Right ventricle myocardium inferior (tissue), 1 donor: ENCODE data around the gene GRPEL1. TPM values are rescaled to one million over a fixed set of nuclear protein-coding genes. Genes with fewer than 3 reads are reported as not detected.
A peak's percentile ranks its signal among the peaks of the same experiment; 100 is the strongest.
"Not testable (repeated sequence)": the region's sequence is repeated elsewhere in the genome, so short reads cannot be mapped to it uniquely, and the experiment has no call there.

Source experiments
- ATAC-seq: fragments of 200-7000 bp; cut with Tn5 transposase; one replicate; pipeline ENCODE4 v1.9.1; 2020; ENCODE audit warnings: mild to moderate bottlenecking, moderate library complexity
- DNase-seq: peaks from one replicate; pipeline ENCODE4 v3.0.0; 2021; ENCODE audit errors: missing footprints
- intact Hi-C: fragments of 100-400 bp; cut with DNase I; formaldehyde crosslinking; loops from one replicate; pipeline ENCODE4 v1.11.0; 2022
- long read RNA-seq: library from polyadenylated mRNA; unstranded; transcript quantifications from one replicate; pipeline ENCODE4 v2.0.0, GENCODE V29; 2021
- total RNA-seq: library from RNA; stranded (reverse); fragmentation: NEBNext Ultra II Directional; extraction: Animal tissue kit (Norgen Biotek cat#: 25700); gene quantifications from one replicate; pipeline ENCODE4 v1.2.1, GENCODE V29; 2021
- donor health status: DM: no; HTN: yes; CAD: no; lungs with severe emphysema.

GRPEL1 gene
- 61.5 TPM for total RNA-seq
- long read RNA-seq, transcript GRPEL1-201 (4 exons, 2,775 nt), result major isoform, 36 of 39 reads
- long read RNA-seq, partial matches to known transcripts, result 0 of 39 reads
- long read RNA-seq, other reads (novel, unspliced or antisense), result 3 of 39 reads

- ATAC-seq (peak; percentile 99), DNase-seq (peak; percentile 100)
- intact Hi-C loops, result loop anchor here (1.0 to 10.0 kb wide), 4 partner anchors 24 to 793 kb away; partner anchors contain the start of gene TADA2B
These were observed at the start of gene GRPEL1 for GRCh38 chr4:7067452-7068278. Gene GRPEL1 (minus strand): TSS chr4:7068064. CDS start chr4:7068032, 32 bp downstream.

GRCh38 chr4:7116705-7117104 is 48.8 kb upstream of the GRPEL1 start:
- ATAC-seq, result no peak
- intact Hi-C loops, result no loop called here
- peak; percentile 55 for DNase-seq

DNA sequence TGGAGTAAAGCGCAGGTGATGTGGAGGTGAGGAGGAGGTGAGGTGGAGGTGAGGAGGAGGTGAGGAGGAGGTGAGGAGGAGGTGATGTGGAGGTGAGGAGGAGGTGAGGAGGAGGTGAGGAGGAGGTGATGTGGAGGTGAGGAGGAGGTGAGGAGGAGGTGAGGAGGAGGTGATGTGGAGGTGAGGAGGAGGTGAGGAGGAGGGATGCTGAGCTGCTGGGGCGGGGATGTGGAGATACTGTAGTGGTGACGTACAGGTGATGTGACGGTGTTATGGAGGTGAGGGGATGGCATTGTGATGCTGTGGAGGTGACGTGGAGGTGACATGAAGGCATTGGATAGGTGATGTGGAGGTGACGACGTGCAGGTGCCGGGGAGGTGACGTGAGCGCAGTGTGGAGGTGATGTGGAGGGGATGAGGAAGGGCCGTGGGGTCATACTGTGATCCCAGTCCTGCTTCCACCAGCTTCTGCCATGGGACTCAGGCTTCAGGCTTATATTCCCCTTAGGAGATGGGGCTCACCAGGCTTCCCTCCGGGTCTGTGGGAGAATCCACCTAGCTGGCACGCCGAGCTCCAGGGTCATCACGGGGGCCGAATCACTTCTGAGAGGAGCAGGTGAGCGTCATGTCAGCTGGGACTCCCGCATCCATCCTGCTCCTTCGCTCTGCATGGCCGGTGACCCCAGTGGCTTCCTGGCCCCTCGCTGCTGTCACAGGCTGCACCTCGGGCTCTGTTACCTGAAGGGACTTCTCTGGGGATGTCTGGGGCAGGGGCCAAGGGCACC is 47.9 kb upstream of the GRPEL1 start:
- intact Hi-C loops, result no loop called here
- no peak for ATAC-seq
- peak; percentile 53 for DNase-seq

DNA sequence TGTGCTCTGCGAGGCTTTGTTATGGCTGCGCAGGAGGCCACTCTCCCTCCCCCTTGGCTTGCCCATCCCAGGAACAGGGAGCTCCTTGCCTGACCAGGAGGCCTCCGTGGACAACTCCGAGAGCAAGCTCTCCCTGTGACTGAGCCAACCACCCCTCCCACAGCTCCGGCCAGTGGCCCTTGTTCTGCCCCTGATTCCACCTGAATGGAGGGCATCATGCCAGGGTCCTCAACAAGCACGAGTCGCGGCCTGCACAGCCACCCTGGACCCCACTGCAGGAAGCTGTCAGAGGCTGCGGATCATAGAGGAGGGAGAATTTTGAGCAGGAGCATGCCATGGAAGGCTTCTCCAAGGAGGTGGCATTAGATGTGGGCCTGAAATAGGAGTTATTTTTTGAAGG is 44.8 kb upstream of the GRPEL1 start:
- peak; percentile 37 for DNase-seq
- ATAC-seq, result no peak

GRCh38 chr4:7111441-7111840 is 43.6 kb upstream of the GRPEL1 start:
- intact Hi-C loops, result no loop called here
- DNase-seq (peak; percentile 13), ATAC-seq (no peak)

More for the DNA sequence above, 44.8 kb upstream of the GRPEL1 start:
- intact Hi-C loops, result no loop called here

DNA sequence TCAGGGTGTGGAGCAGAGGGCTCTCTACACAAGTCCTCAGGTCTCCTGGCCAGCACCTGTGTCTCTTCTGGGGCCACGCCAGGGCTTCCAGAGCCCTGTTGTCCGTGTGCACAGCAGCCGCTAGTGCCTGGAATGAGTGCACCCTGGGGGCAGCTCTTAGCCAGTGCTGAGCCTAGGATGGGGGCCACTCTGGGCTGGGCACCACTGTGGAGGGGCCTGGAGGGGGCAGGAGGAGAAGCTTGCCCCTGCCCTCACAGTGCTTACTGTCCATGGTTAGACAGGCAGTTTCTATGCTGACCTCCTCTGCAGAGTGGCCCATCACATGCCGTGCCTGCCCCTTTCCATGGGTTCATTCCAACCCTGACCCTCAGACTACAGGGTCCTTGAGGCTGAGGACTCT is 42.7 kb upstream of the GRPEL1 start:
- intact Hi-C loops, result no loop called here
- ATAC-seq (no peak), DNase-seq (peak; percentile 13)

GRCh38 chr4:7109169-7109568 is 41.3 kb upstream of the GRPEL1 start:
- ATAC-seq, result no peak
- DNase-seq, result peak; percentile 37
- intact Hi-C loops, result no loop called here

DNA sequence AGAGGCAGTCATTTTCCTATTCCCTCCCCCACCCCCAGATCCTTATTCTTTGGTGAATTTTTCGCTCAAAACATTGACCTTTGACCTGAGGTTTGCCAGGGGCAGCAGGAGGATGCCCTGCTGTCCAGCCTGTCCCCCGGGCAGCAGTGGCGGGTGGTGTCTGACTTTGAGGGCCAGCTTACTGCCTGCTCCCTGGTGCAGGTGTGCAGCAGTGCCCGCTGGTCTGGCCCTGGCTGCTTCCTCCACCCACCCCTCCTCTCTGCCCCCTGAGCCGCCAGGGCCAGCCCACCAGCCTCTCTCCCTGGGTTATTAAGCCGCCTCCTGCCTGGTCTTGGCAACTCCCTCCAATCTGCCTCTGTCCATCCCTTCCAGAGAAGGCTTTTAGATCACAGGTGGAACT is 40.8 kb upstream of the GRPEL1 start:
- DNase-seq (peak; percentile 7), ATAC-seq (no peak)
- intact Hi-C loops, result no loop called here

DNA sequence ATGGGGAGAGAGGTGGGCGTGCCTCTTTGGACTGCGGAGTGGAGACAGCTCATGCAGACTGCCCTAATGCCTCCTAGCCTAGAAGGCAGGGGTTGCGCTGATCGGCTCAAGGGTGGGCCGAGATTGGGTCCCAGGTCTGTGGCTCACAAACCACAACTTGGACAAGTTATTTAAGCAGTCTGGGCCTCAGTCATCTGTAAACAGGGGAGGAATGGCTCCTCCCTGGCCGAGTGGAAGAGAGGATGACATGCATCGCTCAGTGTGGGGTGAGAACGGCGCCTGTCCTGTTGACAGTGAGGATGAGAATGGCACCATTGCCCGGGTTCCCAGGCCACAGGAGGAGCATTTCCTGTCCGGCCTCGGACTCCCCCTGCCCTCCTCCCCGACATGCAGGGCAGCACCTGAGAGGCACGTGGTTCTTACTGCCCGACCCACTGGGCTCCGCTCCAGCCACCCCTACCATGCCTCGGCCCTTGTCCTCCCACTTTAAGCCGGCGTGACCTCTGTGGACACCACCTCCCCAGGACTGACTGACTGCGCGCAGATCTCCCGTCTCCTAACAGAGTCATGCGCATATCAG is 40.3 kb upstream of the GRPEL1 start:
- intact Hi-C loops, result no loop called here
- DNase-seq, result no peak

DNA sequence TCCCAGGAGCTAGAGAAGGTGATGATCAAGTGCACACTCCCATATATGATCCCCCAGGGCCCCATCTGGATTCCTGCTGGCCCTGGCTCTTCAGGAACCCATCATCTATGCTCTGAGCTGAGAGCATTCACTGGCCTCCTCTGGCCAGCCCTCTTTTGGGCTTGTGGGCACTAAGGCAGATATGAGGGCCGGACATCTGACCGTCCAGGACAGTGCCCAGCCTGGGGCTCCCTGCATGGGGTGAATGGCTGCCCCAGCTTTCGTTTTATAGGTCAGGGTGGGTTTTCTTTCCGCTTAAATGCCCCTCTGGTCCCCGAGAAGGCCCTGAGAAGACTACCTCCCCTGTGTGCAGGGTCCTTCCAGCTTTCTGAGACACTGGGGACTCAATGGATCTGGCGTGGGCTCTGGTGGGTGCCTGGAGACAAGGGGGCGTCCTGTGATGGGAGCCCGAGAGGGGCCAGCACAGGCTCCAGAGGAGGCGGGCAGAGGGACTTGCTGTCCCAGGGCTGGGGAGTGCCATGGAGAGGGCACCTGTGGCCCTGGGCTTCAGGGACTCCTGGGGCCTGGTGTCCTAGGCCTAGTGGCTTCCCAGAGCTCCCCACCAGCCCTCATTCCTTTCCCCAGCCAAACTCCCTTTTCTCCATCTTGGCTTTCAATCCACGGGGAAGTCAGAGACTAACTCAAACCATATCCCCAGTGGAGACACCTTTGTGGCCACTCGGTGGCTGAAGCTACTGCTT is 39.5 kb upstream of the GRPEL1 start:
- intact Hi-C loops, result no loop called here
- DNase-seq, result no peak

More for the DNA sequence above, 40.3 kb upstream of the GRPEL1 start:
- ATAC-seq, result no peak

DNA sequence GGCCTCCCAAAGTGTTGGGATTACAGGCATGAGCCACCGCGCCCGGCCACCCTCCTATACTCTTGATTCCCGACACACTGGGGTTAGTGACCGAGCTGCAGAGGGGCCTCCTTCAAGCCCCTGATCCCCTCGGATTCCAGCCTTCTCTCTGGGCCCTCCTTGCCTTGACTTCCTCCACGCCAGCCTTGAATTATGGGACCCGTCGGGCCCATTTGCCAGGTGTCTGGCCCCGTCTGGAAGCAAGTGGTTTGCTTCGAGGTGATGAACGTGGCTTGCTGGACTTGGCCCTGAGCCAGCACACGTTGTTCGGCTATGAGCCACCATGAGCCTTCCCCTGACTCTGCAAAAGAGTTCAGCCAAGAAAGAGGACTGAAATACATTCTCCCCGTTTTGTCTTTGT is 37.4 kb upstream of the GRPEL1 start:
- intact Hi-C loops, result no loop called here
- ATAC-seq (no peak), DNase-seq (no peak)

More for the DNA sequence above, 39.5 kb upstream of the GRPEL1 start:
- no peak for ATAC-seq

GRCh38 chr4:7104366-7105031 is 36.6 kb upstream of the GRPEL1 start:
- no peak for ATAC-seq
- intact Hi-C loops, result no loop called here
- DNase-seq, result no peak

GRCh38 chr4:7103607-7104365 is 35.9 kb upstream of the GRPEL1 start:
- DNase-seq (peak; percentile 89), ATAC-seq (peak; percentile 48)
- intact Hi-C loops, result no loop called here

DNA sequence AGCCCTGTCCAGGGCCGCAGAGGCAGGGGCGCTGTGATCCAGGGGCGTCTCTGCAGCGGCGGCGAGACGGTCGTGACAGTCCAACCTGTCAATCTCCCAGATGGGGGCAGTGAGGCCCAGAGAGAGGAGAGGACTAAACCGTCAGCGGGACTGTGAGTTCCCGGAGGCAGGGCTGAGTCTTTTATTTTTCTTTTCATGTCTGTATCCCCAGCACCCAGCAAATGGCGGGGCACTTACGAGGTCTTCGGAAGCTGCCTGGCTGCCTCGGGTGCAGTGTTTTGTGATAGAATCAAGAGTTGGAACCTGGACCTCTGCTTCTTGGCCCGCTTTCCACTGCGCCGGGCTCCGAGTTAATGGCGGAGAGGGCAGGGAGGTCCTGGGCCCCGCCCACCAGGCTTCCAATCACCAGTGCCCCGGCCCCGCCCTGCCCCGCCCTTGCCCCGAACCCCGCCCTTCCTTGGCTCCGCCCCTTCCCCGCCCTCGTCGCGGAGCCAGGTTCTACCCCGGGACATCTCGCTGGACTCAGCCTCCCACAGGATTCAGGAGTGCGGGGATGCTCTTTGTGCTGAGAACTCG is 35.3 kb upstream of the GRPEL1 start:
- ATAC-seq (peak; percentile 96), DNase-seq (peak; percentile 94)
- intact Hi-C loops, result no loop called here

GRCh38 chr4:7102516-7102909 is 34.6 kb upstream of the GRPEL1 start:
- DNase-seq, intact Hi-C loops, ATAC-seq: not testable (repeated sequence)

DNA sequence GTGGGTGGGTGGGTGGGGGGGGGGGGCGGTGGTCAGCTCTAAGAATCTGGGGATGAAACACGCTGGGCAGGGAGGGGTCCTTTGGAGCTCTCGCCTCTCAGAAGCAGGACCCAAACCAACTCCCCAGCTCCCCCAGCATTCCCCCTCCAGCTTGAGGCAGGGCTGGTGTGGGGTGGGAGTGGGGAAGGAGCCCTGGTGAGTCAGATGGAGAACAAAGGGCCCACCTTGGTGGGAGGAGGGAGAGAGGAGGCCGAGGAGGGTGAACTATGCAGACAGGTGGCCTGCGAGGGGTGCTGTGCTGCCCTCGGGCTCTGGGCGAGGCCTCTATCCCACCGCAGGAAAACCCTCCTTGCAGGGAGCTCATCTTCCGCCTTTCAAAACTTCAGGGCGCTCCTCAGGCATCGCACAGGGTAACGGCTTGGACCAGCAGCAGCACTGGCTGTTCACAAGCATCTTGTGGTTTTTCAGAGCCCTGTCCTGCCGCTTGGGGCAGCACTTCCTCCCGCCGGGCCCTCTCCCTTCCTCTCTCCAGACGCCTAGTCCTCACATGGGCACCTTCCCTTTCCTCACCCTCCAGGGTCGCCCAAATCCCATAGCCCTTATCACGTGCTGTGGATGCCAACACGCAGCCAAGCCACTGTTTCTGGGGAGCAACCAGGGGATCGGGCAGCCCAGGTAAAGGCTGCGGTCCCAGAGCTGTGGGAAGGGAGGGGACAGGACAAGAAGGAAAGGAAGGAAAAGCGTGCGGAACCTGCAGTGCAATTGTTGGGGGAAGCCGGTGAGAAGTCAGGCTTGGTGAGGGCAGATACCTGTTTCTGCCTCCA is 34.0 kb upstream of the GRPEL1 start:
- DNase-seq (peak; percentile 81), ATAC-seq (peak; percentile 73)
- intact Hi-C loops, result no loop called here
